ENCODE data around the gene COX20.

- TF ChIP-seq POLR2A (IDR thresholded peaks at IDR 0.05; ENCODE audit: low read length) (no peak), GATA1 (IDR thresholded peaks at IDR 0.05; ENCODE audit: low read depth, low read length) (no peak)
Measured at GRCh38 chr1:244860914-244861610, 25.6 kb downstream of the COX20 start.
